Measurements from ENCODE around the gene GRIN3B. TPM values are rescaled to one million over a fixed set of nuclear protein-coding genes. Genes with fewer than 3 reads are reported as not detected.

Gene GRIN3B
- total and polyA plus RNA-seq, 2 donors (not counting 1 experiment from before 2014, with no cell fraction given) = 0.10 to 0.42 TPM

DNA sequence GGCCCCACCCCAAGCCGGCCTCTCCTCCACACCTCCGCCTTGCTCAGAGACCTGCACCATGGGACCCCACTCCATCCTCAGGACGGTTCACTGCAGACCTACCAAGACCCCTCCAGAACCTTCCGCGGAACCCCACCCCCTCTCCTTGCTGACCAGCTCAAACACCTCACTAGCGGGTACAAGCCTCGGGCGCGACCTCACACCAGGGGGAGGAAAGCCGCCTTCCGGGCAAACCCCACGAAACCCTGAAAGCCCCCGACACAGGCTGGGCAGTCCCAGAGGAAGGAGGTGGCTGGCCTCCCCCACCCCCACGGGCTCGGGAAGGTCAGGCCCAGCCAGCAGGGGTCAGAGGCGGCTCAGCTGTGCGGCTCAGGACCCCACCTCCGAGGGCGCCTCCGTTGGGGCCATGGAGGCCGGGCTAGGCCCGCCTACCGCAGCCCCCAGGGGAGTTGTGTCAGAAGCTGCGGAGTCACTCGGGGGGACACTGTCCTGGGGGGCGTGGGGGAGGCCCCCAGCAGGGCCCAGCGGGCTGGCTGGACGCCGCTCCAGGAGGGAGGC is 9.8 kb downstream of the GRIN3B start:
- H3K27me3 ChIP-seq (replicated peaks in 1 of 4; ENCODE audit: control extremely low read depth in 1 of 4, control insufficient read depth in 3 of 4, insufficient read depth in 4 of 4, low read length in 3 of 4) = no peaks in the 10 kb centered on the region
- intact Hi-C loops (cut with micrococcal nuclease) = no loop called here
- no peak overlapping the region for H3K4me2 ChIP-seq (replicated peaks; ENCODE audit: low read depth, low read length, poor library complexity, severe bottlenecking)
- no peaks in the 10 kb centered on the region for H3K27me3 Mint-ChIP-seq
- peaks cover 29% of the 10 kb centered on the region for H3K79me2 ChIP-seq (ENCODE audit: control insufficient read depth, insufficient read depth, low read length)
- peaks cover 0 to 34% of the 10 kb centered on the region in 2 experiments for H3K36me3 ChIP-seq (replicated peaks in 1 of 2; ENCODE audit: control extremely low read depth in 1 of 2, control insufficient read depth in 1 of 2, extremely low read depth in 1 of 2, insufficient read depth in 2 of 2, low read length in 1 of 2)
- no peak for DNase-seq
- no peak overlapping the region for H3K4me3 ChIP-seq (ENCODE audit: control extremely low read depth in 1 of 5, extremely low read depth in 1 of 5, insufficient read depth in 1 of 5, low read depth in 2 of 5, low read length in 4 of 5)
- H3K9me3 ChIP-seq (ENCODE audit: control extremely low read depth in 1 of 3, control insufficient read depth in 2 of 3, insufficient read depth in 1 of 3, low read length in 2 of 3) = no peaks in the 10 kb centered on the region
- no peaks in the 10 kb centered on the region for H3K4me1 ChIP-seq (ENCODE audit: control insufficient read depth in 2 of 2, insufficient read depth in 2 of 2, low read length in 2 of 2)
- POLR2A ChIA-PET = interaction anchor here (0.6 kb wide), 2 partner anchors 8 to 25 kb away, joined by 4 read pairs; no protein-coding TSS in a partner anchor
- no peak overlapping the region for H3K4me3 Mint-ChIP-seq
- CTCF ChIA-PET = interaction anchor here (0.9 kb wide), 1 partner anchor 48 kb away, joined by 3 read pairs; no protein-coding TSS in a partner anchor
- H2AFZ ChIP-seq (ENCODE audit: insufficient read depth, low read depth, low read length, poor library complexity, severe bottlenecking) = no peak overlapping the region
- no peak overlapping the region for H3K9ac ChIP-seq (ENCODE audit: low read length)
- H3K9me3 Mint-ChIP-seq (ENCODE audit: insufficient read depth) = no peaks in the 10 kb centered on the region
- ATAC-seq (ENCODE audit: low read depth) = no peak
- TF ChIP-seq, protein P1, sequence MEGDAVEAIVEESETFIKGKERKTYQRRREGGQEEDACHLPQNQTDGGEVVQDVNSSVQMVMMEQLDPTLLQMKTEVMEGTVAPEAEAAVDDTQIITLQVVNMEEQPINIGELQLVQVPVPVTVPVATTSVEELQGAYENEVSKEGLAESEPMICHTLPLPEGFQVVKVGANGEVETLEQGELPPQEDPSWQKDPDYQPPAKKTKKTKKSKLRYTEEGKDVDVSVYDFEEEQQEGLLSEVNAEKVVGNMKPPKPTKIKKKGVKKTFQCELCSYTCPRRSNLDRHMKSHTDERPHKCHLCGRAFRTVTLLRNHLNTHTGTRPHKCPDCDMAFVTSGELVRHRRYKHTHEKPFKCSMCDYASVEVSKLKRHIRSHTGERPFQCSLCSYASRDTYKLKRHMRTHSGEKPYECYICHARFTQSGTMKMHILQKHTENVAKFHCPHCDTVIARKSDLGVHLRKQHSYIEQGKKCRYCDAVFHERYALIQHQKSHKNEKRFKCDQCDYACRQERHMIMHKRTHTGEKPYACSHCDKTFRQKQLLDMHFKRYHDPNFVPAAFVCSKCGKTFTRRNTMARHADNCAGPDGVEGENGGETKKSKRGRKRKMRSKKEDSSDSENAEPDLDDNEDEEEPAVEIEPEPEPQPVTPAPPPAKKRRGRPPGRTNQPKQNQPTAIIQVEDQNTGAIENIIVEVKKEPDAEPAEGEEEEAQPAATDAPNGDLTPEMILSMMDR (IDR thresholded peaks at IDR 0.05) = no peak
- TF ChIP-seq EZH2 (IDR thresholded peaks at IDR 0.05; ENCODE audit: borderline replicate concordance, insufficient read depth, low read depth, low read length, poor library complexity, severe bottlenecking) = no peak
- H3K4me1 Mint-ChIP-seq = peaks cover 5% of the 10 kb centered on the region
- WGBS (ENCODE audit: insufficient coverage) = 90% methylated on average over 28 of the region's 29 CpGs
- H4K20me1 ChIP-seq (ENCODE audit: control insufficient read depth, insufficient read depth, low read length, poor library complexity, severe bottlenecking) = peaks cover 58% of the 10 kb centered on the region
- H3K27ac Mint-ChIP-seq = no peak overlapping the region
- H3K27ac ChIP-seq (ENCODE audit: low read length in 2 of 2) = no peak overlapping the region

All from B cell (primary cell).